ENCODE data around the gene MR1.

DNA sequence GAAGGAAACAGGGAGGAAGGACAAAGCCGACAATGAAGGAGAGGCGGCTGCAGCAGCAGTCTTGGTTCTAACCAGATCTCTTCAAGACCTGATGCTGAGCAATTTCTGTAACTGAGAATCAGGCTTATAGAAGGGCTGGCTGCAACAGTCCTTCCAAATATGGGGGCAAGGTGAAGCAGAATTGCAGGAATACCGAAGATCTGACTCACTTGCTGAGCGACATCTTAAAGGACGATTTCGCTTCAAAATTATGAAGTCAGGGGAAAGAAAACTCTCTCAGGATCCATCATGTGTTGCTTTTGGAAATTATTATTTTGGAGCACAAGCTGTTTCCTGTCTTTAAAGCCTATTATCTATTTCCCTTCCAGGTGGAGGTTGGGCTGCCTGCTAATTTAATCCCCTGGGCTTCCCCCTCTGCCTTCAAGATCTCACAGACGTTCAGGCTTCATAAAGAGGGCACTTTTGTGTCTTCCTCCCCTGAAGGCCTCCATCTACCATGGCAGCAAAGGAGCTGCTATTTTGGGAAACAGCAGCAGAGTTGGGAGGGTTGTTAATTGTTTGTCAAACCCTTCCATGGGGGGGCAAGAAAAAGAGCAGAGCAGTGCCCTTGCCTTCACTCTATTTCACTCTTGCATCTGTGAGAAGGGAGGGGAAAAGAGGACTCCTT, 43.9 kb downstream of the MR1 start:
- no peak for TF ChIP-seq POLR2A (IDR thresholded peaks at IDR 0.05)
- TF ChIP-seq, protein P1, sequence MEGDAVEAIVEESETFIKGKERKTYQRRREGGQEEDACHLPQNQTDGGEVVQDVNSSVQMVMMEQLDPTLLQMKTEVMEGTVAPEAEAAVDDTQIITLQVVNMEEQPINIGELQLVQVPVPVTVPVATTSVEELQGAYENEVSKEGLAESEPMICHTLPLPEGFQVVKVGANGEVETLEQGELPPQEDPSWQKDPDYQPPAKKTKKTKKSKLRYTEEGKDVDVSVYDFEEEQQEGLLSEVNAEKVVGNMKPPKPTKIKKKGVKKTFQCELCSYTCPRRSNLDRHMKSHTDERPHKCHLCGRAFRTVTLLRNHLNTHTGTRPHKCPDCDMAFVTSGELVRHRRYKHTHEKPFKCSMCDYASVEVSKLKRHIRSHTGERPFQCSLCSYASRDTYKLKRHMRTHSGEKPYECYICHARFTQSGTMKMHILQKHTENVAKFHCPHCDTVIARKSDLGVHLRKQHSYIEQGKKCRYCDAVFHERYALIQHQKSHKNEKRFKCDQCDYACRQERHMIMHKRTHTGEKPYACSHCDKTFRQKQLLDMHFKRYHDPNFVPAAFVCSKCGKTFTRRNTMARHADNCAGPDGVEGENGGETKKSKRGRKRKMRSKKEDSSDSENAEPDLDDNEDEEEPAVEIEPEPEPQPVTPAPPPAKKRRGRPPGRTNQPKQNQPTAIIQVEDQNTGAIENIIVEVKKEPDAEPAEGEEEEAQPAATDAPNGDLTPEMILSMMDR (IDR thresholded peaks at IDR 0.05): no peak

All from testis (tissue), 2 donors.